Smooth muscle cell (in vitro differentiated cells): Measurements from ENCODE around the gene MED19. TPM values are rescaled to one million over a fixed set of nuclear protein-coding genes. Genes with fewer than 3 reads are reported as not detected.

Experiments
- DNase-seq: peaks from one replicate; lab custom pipeline; 2025; ENCODE audit not compliant: unreplicated experiment; lab: John Stamatoyannopoulos, UW
- H2AFZ ChIP-seq: fragments of 200-600 bp; sonication (generic); 2 replicates; pipeline ENCODE4 v1.6.0; 2016; ENCODE audit warnings: antibody characterized with exemption, low read depth, mild to moderate bottlenecking
- H3F3A ChIP-seq: fragments of 200-600 bp; sonication (generic); 2 replicates; pipeline ENCODE4 v1.6.0; 2017; ENCODE audit warnings: antibody characterized with exemption, low read depth
- H3K27ac ChIP-seq: fragments of 200-600 bp; sonication (generic); 2 replicates; pipeline ENCODE4 v1.5.1; 2016; ENCODE audit warnings: low read depth, mild to moderate bottlenecking
- H3K27me3 ChIP-seq: fragments of 200-600 bp; sonication (generic); 2 replicates; pipeline ENCODE4 v1.6.1; 2016; ENCODE audit warnings: low read depth, mild to moderate bottlenecking
- H3K36me3 ChIP-seq: fragments of 200-600 bp; sonication (generic); 2 replicates; pipeline ENCODE4 v1.5.1; 2016; ENCODE audit warnings: low read depth
- H3K4me1 ChIP-seq: fragments of 200-600 bp; sonication (generic); 2 replicates; pipeline ENCODE4 v1.5.1; 2016; ENCODE audit warnings: low read depth
- H3K4me2 ChIP-seq: fragments of 200-600 bp; sonication (generic); 2 replicates; pipeline ENCODE4 v1.6.0; 2016; ENCODE audit warnings: mild to moderate bottlenecking
- H3K4me3 ChIP-seq: fragments of 200-600 bp; sonication (generic); 2 replicates; pipeline ENCODE4 v1.5.1; 2016; ENCODE audit warnings: mild to moderate bottlenecking
- H3K79me2 ChIP-seq: fragments of 200-600 bp; sonication (generic); 2 replicates; pipeline ENCODE4 v1.6.0; 2016; ENCODE audit warnings: low read depth, mild to moderate bottlenecking
- H3K9ac ChIP-seq: fragments of 200-600 bp; sonication (generic); 2 replicates; pipeline ENCODE4 v1.6.0; 2016; ENCODE audit warnings: low read depth
- H3K9me3 ChIP-seq: fragments of 200-600 bp; sonication (generic); replicated peaks from 2 replicates; pipeline ENCODE4 v1.5.1; 2016; ENCODE audit warnings: low read depth
- H4K20me1 ChIP-seq: fragments of 200-600 bp; sonication (generic); 2 replicates; pipeline ENCODE4 v1.6.0; 2016; ENCODE audit warnings: low read depth
- CTCF ChIP-seq: fragments of 200-600 bp; sonication (generic); IDR thresholded peaks from 2 replicates; pipeline ENCODE4 v1.5.1; 2017; ENCODE audit warnings: borderline replicate concordance, mild to moderate bottlenecking, antibody characterized with exemption; ENCODE audit not compliant: insufficient read depth, poor library complexity, severe bottlenecking
- WGBS: methylation state at CpG from one replicate; pipeline ENCODE4 v1.1.7; 2016; ENCODE audit warnings: low lambda C conversion rate; 5-methylcytosine and 5-hydroxymethylcytosine counted together
- polyA plus RNA-seq: library from polyadenylated mRNA; unstranded; fragments of >200 nt; fragmentation: Nextera tagmentation; extraction: Ambion mirVana; gene quantifications from 2 replicates; pipeline ENCODE4 v1.2.1, GENCODE V29; 2016
- total RNA-seq: library from RNA; depleted of rRNA; stranded (reverse); fragments of >200 nt; gene quantifications from 2 replicates; pipeline ENCODE4 v1.2.3, GENCODE V29; 2014

Gene MED19
- total and polyA plus RNA-seq, 2 experiments from 2014 or later, result 25.3 to 37.9 TPM

GRCh38 chr11:57735619-57736298, 23.7 kb upstream of the MED19 start:
- H2AFZ ChIP-seq, result no peak overlapping the region
- WGBS, result 81% methylated on average over 3 of the region's 3 CpGs
- H3K4me1 ChIP-seq, result no peaks in the 10 kb centered on the region
- no peaks in the 10 kb centered on the region for H3K9me3 ChIP-seq
- H3F3A ChIP-seq, result peaks cover 14% of the 10 kb centered on the region
- no peaks in the 10 kb centered on the region for H3K36me3 ChIP-seq
- H3K79me2 ChIP-seq, result peaks cover 34% of the 10 kb centered on the region
- H3K4me2 ChIP-seq, result no peak overlapping the region
- no peak for DNase-seq
- no peak overlapping the region for H3K9ac ChIP-seq
- H3K4me3 ChIP-seq, result no peak overlapping the region
- no peaks in the 10 kb centered on the region for H3K27me3 ChIP-seq
- H3K27ac ChIP-seq, result no peak overlapping the region
- peaks cover 23% of the 10 kb centered on the region for H4K20me1 ChIP-seq
- no peak for TF ChIP-seq CTCF

- Histone ChIP-seq H3K9me3 (no peaks in the 10 kb centered on the region), H3K27ac (no peak overlapping the region), H3F3A (no peaks in the 10 kb centered on the region), H3K27me3 (no peaks in the 10 kb centered on the region), H3K4me1 (no peaks in the 10 kb centered on the region), H3K4me2 (no peak overlapping the region), H3K9ac (no peak overlapping the region), H3K36me3 (no peaks in the 10 kb centered on the region), H3K4me3 (no peak overlapping the region), H3K79me2 (peaks cover 57% of the 10 kb centered on the region), H2AFZ (no peak overlapping the region), H4K20me1 (peaks cover 37% of the 10 kb centered on the region)
- no peak for TF ChIP-seq CTCF
- no peak for DNase-seq
- WGBS, result 100% methylated on average over 1 of the region's 1 CpG
These were observed 20.6 kb upstream of the MED19 start for GRCh38 chr11:57732661-57733060.

GRCh38 chr11:57729479-57729878, 17.5 kb upstream of the MED19 start:
- no peak overlapping the region for H3K4me2 ChIP-seq
- no peak overlapping the region for H3K9ac ChIP-seq
- TF ChIP-seq CTCF, result no peak
- no peaks in the 10 kb centered on the region for H3K9me3 ChIP-seq
- H3K79me2 ChIP-seq, result peaks cover 80% of the 10 kb centered on the region
- no peaks in the 10 kb centered on the region for H3K36me3 ChIP-seq
- H3K27me3 ChIP-seq, result no peaks in the 10 kb centered on the region
- DNase-seq, result no peak
- H3K4me1 ChIP-seq, result no peaks in the 10 kb centered on the region
- H3K4me3 ChIP-seq, result no peak overlapping the region
- H3K27ac ChIP-seq, result no peak overlapping the region
- no peaks in the 10 kb centered on the region for H3F3A ChIP-seq
- WGBS, result 92% methylated on average over 7 of the region's 7 CpGs
- H4K20me1 ChIP-seq, result peaks cover 51% of the 10 kb centered on the region
- no peak overlapping the region for H2AFZ ChIP-seq

- 80% methylated on average over 7 of the region's 7 CpGs for WGBS
- Histone ChIP-seq H3K4me3 (no peak overlapping the region), H3K79me2 (peaks cover 79% of the 10 kb centered on the region), H3K9ac (no peak overlapping the region), H3K9me3 (no peaks in the 10 kb centered on the region), H3K27ac (no peak overlapping the region), H3F3A (no peaks in the 10 kb centered on the region), H3K27me3 (no peaks in the 10 kb centered on the region), H2AFZ (no peak overlapping the region), H4K20me1 (peaks cover 56% of the 10 kb centered on the region), H3K4me2 (no peak overlapping the region), H3K4me1 (no peaks in the 10 kb centered on the region), H3K36me3 (no peaks in the 10 kb centered on the region)
- TF ChIP-seq CTCF, result no peak
- no peak for DNase-seq
These were observed 16.8 kb upstream of the MED19 start for GRCh38 chr11:57728829-57729228.
